Astrocyte (in vitro differentiated cells and primary cell): ENCODE results near the gene LSM12. TPM values are rescaled to one million over a fixed set of nuclear protein-coding genes. Genes with fewer than 3 reads are reported as not detected.

ENCODE experiments used
- DNase-seq: peaks from one replicate; pipeline ENCODE4 v3.0.0-alpha.2; 2010; ENCODE audit warnings: low read depth
- FAIRE-seq: peaks from 2 replicates; lab custom pipeline; 2011; peaks lifted over from hg19 to GRCh38; lab: Jason Lieb, UNC
- H2AFZ ChIP-seq: 2 replicates; pipeline ENCODE4 v1.6.0; 2012; ENCODE audit warnings: low read depth, low read length, inconsistent platforms
- H3K27ac ChIP-seq: 2 replicates; pipeline ENCODE4 v1.5.1; 2011; ENCODE audit warnings: low read depth, low read length, inconsistent platforms
- H3K27me3 ChIP-seq: 2 replicates; pipeline ENCODE4 v1.6.0; 2011; ENCODE audit warnings: low read length, inconsistent platforms; ENCODE audit not compliant: insufficient read depth
- H3K36me3 ChIP-seq: 2 replicates; pipeline ENCODE4 v1.5.1; 2011; ENCODE audit warnings: low read length, inconsistent platforms; ENCODE audit not compliant: insufficient read depth
- H3K4me1 ChIP-seq: 2 replicates; pipeline ENCODE4 v1.5.1; 2011; ENCODE audit warnings: low read length, inconsistent platforms; ENCODE audit not compliant: insufficient read depth
- H3K4me2 ChIP-seq: 2 replicates; pipeline ENCODE4 v1.6.0; 2012; ENCODE audit warnings: low read length, inconsistent platforms
- H3K4me3 ChIP-seq: 2 replicates; pipeline ENCODE4 v1.5.1; 2011; ENCODE audit warnings: low read depth, mild to moderate bottlenecking, low read length, inconsistent platforms; ENCODE audit not compliant: insufficient read depth
- H3K79me2 ChIP-seq: 2 replicates; pipeline ENCODE4 v1.6.0; 2012; ENCODE audit warnings: mild to moderate bottlenecking, low read length, inconsistent platforms; ENCODE audit not compliant: insufficient read depth
- H3K9ac ChIP-seq: 2 replicates; pipeline ENCODE4 v1.6.0; 2012; ENCODE audit warnings: mild to moderate bottlenecking, low read length, inconsistent platforms
- H3K9me3 ChIP-seq: 2 replicates; pipeline ENCODE4 v1.5.1; 2012; ENCODE audit warnings: low read depth, mild to moderate bottlenecking, low read length, inconsistent platforms; ENCODE audit not compliant: insufficient read depth
- H4K20me1 ChIP-seq: 2 replicates; pipeline ENCODE4 v1.6.0; 2012; ENCODE audit warnings: low read length, inconsistent platforms; ENCODE audit not compliant: insufficient read depth
- H3K27ac Mint-ChIP-seq: one replicate; pipeline ENCODE4 v1.8.0; 2021; ENCODE audit warnings: mild to moderate bottlenecking, mixed read lengths; ENCODE audit not compliant: unreplicated experiment
- H3K27me3 Mint-ChIP-seq: one replicate; pipeline ENCODE4 v1.8.0; 2021; ENCODE audit warnings: low read depth, mixed read lengths; ENCODE audit not compliant: unreplicated experiment
- H3K36me3 Mint-ChIP-seq: one replicate; pipeline ENCODE4 v1.8.0; 2021; ENCODE audit warnings: low read depth, mixed read lengths; ENCODE audit not compliant: unreplicated experiment
- H3K4me1 Mint-ChIP-seq: one replicate; pipeline ENCODE4 v1.8.0; 2021; ENCODE audit warnings: low read depth, mixed read lengths; ENCODE audit not compliant: unreplicated experiment
- H3K4me3 Mint-ChIP-seq: one replicate; pipeline ENCODE4 v1.8.0; 2021; ENCODE audit warnings: mild to moderate bottlenecking, moderate library complexity, mixed read lengths; ENCODE audit not compliant: unreplicated experiment
- H3K9me3 Mint-ChIP-seq: one replicate; pipeline ENCODE4 v1.8.0; 2021; ENCODE audit warnings: mild to moderate bottlenecking, mixed read lengths; ENCODE audit not compliant: unreplicated experiment
- CTCF ChIP-seq: IDR thresholded peaks from 2 replicates; pipeline ENCODE4 v1.5.1; 2011; ENCODE audit warnings: low read depth, mild to moderate bottlenecking, inconsistent platforms, low read length, moderate library complexity; ENCODE audit not compliant: insufficient read depth
- EZH2 ChIP-seq: IDR thresholded peaks from 2 replicates; pipeline ENCODE4 v1.6.1; 2012; ENCODE audit warnings: mild to moderate bottlenecking, low read length, inconsistent platforms; ENCODE audit not compliant: insufficient read depth
- total RNA-seq: library from RNA; stranded (reverse); gene quantifications from 2 replicates; pipeline ENCODE4 v1.2.1, GENCODE V29; 2021

The LSM12 gene
- total RNA-seq, 1 donor from 2014 or later: 90.5 TPM

- Histone ChIP-seq H3K4me3 (no peak overlapping the region), H3K27me3 (peaks cover 19% of the 10 kb centered on the region), H3K9me3 (no peaks in the 10 kb centered on the region), H2AFZ (peak overlapping the region; percentile 58), H3K36me3 (no peaks in the 10 kb centered on the region), H3K27ac (no peak overlapping the region), H3K9ac (no peak overlapping the region), H3K4me2 (peak overlapping the region; percentile 23), H3K79me2 (no peaks in the 10 kb centered on the region), H4K20me1 (no peaks in the 10 kb centered on the region), H3K4me1 (peaks cover 26% of the 10 kb centered on the region)
- Mint-ChIP-seq H3K9me3 (peaks cover 4% of the 10 kb centered on the region), H3K36me3 (peaks cover 2% of the 10 kb centered on the region), H3K4me3 (no peak overlapping the region), H3K4me1 (peaks cover 4% of the 10 kb centered on the region), H3K27ac (no peak overlapping the region), H3K27me3 (peaks cover 15% of the 10 kb centered on the region)
- TF ChIP-seq EZH2 (no peak), CTCF (no peak)
- FAIRE-seq (peak; percentile 69), DNase-seq (peak; percentile 30)
These were observed 64.2 kb downstream of the LSM12 start for GRCh38 chr17:44002141-44002848.

- FAIRE-seq (no peak), DNase-seq (no peak)
- H3K4me3 ChIP-seq: no peak overlapping the region
- H3K9ac ChIP-seq: no peak overlapping the region
- H3K27me3 ChIP-seq: peaks cover 19% of the 10 kb centered on the region
- Mint-ChIP-seq H3K4me3 (no peak overlapping the region), H3K36me3 (peaks cover 2% of the 10 kb centered on the region), H3K4me1 (peaks cover 4% of the 10 kb centered on the region), H3K9me3 (peaks cover 4% of the 10 kb centered on the region), H3K27me3 (peaks cover 16% of the 10 kb centered on the region), H3K27ac (no peak overlapping the region)
- no peak overlapping the region for H2AFZ ChIP-seq
- peaks cover 26% of the 10 kb centered on the region for H3K4me1 ChIP-seq
- H3K36me3 ChIP-seq: no peaks in the 10 kb centered on the region
- H3K27ac ChIP-seq: no peak overlapping the region
- H3K79me2 ChIP-seq: no peaks in the 10 kb centered on the region
- TF ChIP-seq EZH2 (no peak), CTCF (no peak)
- H3K9me3 ChIP-seq: no peaks in the 10 kb centered on the region
- H3K4me2 ChIP-seq: no peak overlapping the region
- H4K20me1 ChIP-seq: no peaks in the 10 kb centered on the region
These were observed 65.0 kb downstream of the LSM12 start for GRCh38 chr17:44001461-44001920.

GRCh38 chr17:44000871-44001460, 65.5 kb downstream of the LSM12 start:
- no peak overlapping the region for H3K9ac ChIP-seq
- peaks cover 18% of the 10 kb centered on the region for H3K27me3 ChIP-seq
- peaks cover 15% of the 10 kb centered on the region for H3K27me3 Mint-ChIP-seq
- no peaks in the 10 kb centered on the region for H3K79me2 ChIP-seq
- no peak overlapping the region for H3K27ac ChIP-seq
- no peak overlapping the region for H2AFZ ChIP-seq
- H3K4me1 ChIP-seq: peaks cover 21% of the 10 kb centered on the region
- DNase-seq: no peak
- no peak overlapping the region for H3K27ac Mint-ChIP-seq
- H3K9me3 ChIP-seq: no peaks in the 10 kb centered on the region
- no peak overlapping the region for H3K4me3 Mint-ChIP-seq
- peaks cover 2% of the 10 kb centered on the region for H3K36me3 Mint-ChIP-seq
- peaks cover 4% of the 10 kb centered on the region for H3K4me1 Mint-ChIP-seq
- H3K36me3 ChIP-seq: no peaks in the 10 kb centered on the region
- H3K4me3 ChIP-seq: no peak overlapping the region
- H3K9me3 Mint-ChIP-seq: peaks cover 4% of the 10 kb centered on the region
- no peak overlapping the region for H3K4me2 ChIP-seq
- no peak for FAIRE-seq
- H4K20me1 ChIP-seq: no peaks in the 10 kb centered on the region
- TF ChIP-seq CTCF (no peak), EZH2 (no peak)
